GM19455 (cell line): Measurements from ENCODE around the gene OR5AU1.

ENCODE experiments used
- ATAC-seq: cut with Tn5 transposase; IDR thresholded peaks from one replicate; pipeline ENCODE4 v1.9.1; 2021; ENCODE audit not compliant: unreplicated experiment

OR5AU1 gene

DNA sequence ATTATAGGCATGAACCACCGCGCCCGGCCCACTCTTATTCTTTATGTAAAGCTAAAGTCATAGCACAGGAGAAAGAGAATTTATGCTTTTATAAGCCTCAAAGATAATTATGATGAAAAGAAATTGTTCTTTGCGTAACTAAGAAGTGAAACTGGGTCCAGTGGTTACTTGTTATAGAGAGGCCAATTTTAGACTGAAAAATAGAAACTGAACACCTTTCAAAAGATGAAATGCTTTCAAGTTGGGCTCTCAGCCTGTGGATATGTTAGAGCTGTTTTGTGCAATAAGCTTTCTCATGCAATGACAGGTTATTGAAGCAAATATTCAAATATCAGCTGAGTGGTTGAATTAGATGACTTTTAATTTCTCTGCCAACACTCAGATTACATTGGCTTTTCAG lies 47.1 kb downstream of the OR5AU1 start:
- ATAC-seq = no peak

DNA sequence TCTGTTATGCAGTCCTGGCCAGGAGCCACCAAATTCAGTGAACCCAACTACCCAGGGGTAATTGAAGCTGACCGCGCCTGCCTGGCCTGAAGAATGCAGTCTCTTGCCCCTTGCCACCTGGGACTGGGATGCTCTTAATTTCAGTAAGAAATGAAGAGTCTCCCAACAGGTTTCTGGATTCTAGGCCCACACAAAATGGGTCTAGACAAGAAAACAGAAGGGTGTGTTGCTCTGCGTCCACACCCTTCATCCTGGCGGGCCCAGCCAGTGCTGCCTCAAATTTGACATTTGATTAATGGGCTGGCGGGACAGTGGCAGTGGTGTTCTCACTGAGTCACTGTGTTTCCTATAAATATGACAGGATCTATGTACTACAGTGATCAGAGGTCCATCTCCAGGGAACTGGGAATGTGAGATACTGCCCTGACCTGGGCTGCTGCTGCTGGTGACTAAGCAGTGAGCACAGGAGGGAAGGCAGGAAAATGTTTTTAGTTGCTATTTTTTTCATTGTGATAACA lies 48.5 kb downstream of the OR5AU1 start:
- no peak for ATAC-seq

DNA sequence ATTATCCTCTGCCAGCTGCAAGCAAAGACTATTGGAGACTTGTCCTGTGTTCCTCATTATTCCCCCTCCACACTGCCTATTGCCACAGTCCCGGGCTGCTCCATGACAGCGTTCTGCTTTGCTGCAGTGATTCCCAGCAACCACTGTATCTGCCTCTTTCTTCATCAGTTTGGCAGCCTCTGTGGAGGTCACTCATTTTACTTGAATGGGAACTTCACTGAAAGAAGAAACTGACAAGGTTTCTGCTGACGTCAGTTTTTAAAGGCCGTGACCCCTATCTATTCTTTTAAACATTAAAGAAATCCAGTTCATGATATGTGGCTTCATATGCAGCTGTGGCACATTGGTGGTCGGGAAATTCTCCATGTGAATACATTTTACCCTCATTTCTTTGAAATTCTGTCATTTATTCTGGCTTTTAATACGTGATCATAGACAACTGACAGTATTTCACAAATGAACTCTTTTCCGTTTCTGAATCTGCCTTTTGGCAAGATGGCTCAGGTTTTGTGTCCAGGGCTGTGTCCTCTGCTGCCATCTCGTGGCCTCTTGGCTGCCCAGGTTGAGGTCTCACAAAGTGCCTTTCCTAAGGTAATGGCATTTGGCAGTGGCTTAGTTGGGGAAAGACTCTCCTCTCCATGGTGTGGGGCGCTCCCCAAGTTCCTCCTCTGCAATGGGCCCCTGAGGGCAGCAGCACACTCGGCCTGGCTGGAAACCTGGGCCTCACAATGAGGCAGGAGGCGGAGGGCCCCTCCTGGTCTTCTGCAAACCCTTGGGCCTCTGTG lies 49.2 kb downstream of the OR5AU1 start:
- no peak for ATAC-seq

DNA sequence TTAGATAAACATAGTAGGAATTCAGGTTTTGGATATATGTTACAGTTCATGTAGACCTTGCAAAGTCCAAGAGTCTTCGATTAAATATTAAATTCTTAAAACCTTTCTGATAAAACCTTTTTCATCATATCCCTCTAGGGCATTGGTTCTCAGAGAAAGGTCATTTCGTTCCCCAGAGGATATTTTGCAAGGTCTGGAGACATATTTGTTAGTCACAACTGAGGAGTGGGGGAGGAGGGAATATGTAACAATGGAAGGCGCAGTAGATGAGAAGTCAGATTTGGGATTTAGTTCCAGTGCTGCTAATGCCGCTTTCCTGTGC lies 49.7 kb downstream of the OR5AU1 start:
- no peak for ATAC-seq

- ATAC-seq = no peak
Measured at GRCh38 chr14:21105095-21105494, 50.8 kb downstream of the OR5AU1 start.
